CD4-positive, alpha-beta memory T cell (primary cell): Measurements from ENCODE around the gene RMND5A. TPM values are rescaled to one million over a fixed set of nuclear protein-coding genes. Genes with fewer than 3 reads are reported as not detected.

Experiments
- CTCF ChIA-PET: fragments of 350-600 bp; sonication (Branson Sonifier 250); formaldehyde crosslinking; loops from one replicate; lab custom pipeline; 2021; ENCODE audit warnings: inconsistent platforms; ENCODE audit not compliant: partially characterized antibody; lab: Charles Lee
- POLR2A ChIA-PET: fragments of 350-600 bp; sonication (Branson Sonifier 250); formaldehyde crosslinking; loops from one replicate; lab custom pipeline; 2021; ENCODE audit not compliant: partially characterized antibody; lab: Charles Lee
- DNase-seq, 5 donors: peaks; one replicate each; pipeline versions ENCODE4 v3.0.0 to v3.0.0-alpha.2; 2020 to 2022; ENCODE audit warnings: mixed read lengths in 1 of 5
- H3K27ac ChIP-seq: one replicate; pipeline ENCODE4 v1.7.0; 2013; ENCODE audit warnings: low read depth, low read length
- H3K27me3 ChIP-seq: 2 replicates; pipeline ENCODE4 v1.7.0; 2013; ENCODE audit warnings: mild to moderate bottlenecking, low read length, moderate library complexity; ENCODE audit not compliant: insufficient read depth
- H3K36me3 ChIP-seq: 2 replicates; pipeline ENCODE4 v1.7.0; 2013; ENCODE audit warnings: mild to moderate bottlenecking, low read length, moderate library complexity; ENCODE audit not compliant: insufficient read depth
- H3K4me1 ChIP-seq: 2 replicates; pipeline ENCODE4 v1.7.0; 2013; ENCODE audit warnings: mild to moderate bottlenecking, low read length, moderate library complexity; ENCODE audit not compliant: insufficient read depth
- H3K4me3 ChIP-seq, 2 donors: one replicate each; pipeline ENCODE4 v1.7.0; 2013; ENCODE audit warnings: low read length in 2 of 2, mild to moderate bottlenecking in 1 of 2
- H3K9me3 ChIP-seq, 2 donors: one replicate each; pipeline ENCODE4 v1.7.0; 2013; ENCODE audit warnings: low read length in 2 of 2, control low read depth in 1 of 2; ENCODE audit not compliant: control insufficient read depth in 1 of 2
- H3K27ac Mint-ChIP-seq, 7 donors: one replicate each; pipeline ENCODE4 v1.8.0; 2020 to 2021; ENCODE audit warnings: mixed read lengths in 7 of 7, mild to moderate bottlenecking in 6 of 7, inconsistent platforms in 3 of 7, moderate library complexity in 3 of 7
- H3K27me3 Mint-ChIP-seq, 2 donors: one replicate each; pipeline ENCODE4 v1.8.0; 2020 to 2021; ENCODE audit warnings: mixed read lengths in 2 of 2
- H3K36me3 Mint-ChIP-seq, 2 donors: one replicate each; pipeline ENCODE4 v1.8.0; 2020 to 2021; ENCODE audit warnings: mixed read lengths in 2 of 2, inconsistent platforms in 1 of 2, mild to moderate bottlenecking in 1 of 2
- H3K4me1 Mint-ChIP-seq, 4 donors: one replicate each; pipeline ENCODE4 v1.8.0; 2020 to 2021; ENCODE audit warnings: mixed read lengths in 4 of 4, mild to moderate bottlenecking in 1 of 4
- H3K4me3 Mint-ChIP-seq, 8 donors: one replicate each; pipeline ENCODE4 v1.8.0; 2020 to 2021; ENCODE audit warnings: mixed read lengths in 8 of 8, mild to moderate bottlenecking in 7 of 8, moderate library complexity in 6 of 8, inconsistent platforms in 3 of 8
- H3K9me3 Mint-ChIP-seq, 8 donors: one replicate each; pipeline ENCODE4 v1.8.0; 2020 to 2021; ENCODE audit warnings: mixed read lengths in 8 of 8, mild to moderate bottlenecking in 5 of 8, inconsistent platforms in 3 of 8, moderate library complexity in 1 of 8
- intact Hi-C: fragments of 100-400 bp; cut with micrococcal nuclease; formaldehyde crosslinking; loops from one replicate; pipeline ENCODE4 v1.15.1; 2023
- polyA plus RNA-seq, 2 donors: library from polyadenylated mRNA; unstranded; fragments of 300-500 nt; fragmentation: Illumina TruSeq; gene quantifications; one replicate each; pipeline ENCODE4 v1.2.3, GENCODE V29; 2021
- total RNA-seq, 2 experiments: library from RNA; stranded (reverse); gene quantifications; one replicate each; pipeline ENCODE4 v1.2.3, GENCODE V29; 2021

Gene RMND5A
- total and polyA plus RNA-seq, 4 experiments from 2014 or later: 11.0 to 37.4 (median 27.3) TPM

GRCh38 chr2:86750240-86750839, 30.2 kb downstream of the RMND5A start:
- ChIA-PET CTCF (no interaction called here), POLR2A (no interaction called here)
- no peak overlapping the region for H3K27ac ChIP-seq
- no peak overlapping the region for H3K4me3 ChIP-seq
- H3K4me1 ChIP-seq: peaks cover 15% of the 10 kb centered on the region
- DNase-seq: no peak
- no peaks in the 10 kb centered on the region for H3K27me3 Mint-ChIP-seq
- H3K9me3 Mint-ChIP-seq: peaks cover 0 to 16% (median 1%) of the 10 kb centered on the region in 8 donors
- H3K9me3 ChIP-seq: no peaks in the 10 kb centered on the region
- no peaks in the 10 kb centered on the region for H3K27me3 ChIP-seq
- H3K4me1 Mint-ChIP-seq: peaks cover 24 to 37% (median 32%) of the 10 kb centered on the region in 4 donors
- H3K36me3 ChIP-seq: peaks cover 14% of the 10 kb centered on the region
- H3K27ac Mint-ChIP-seq: peak overlapping the region in 1 of 7 donors; percentile 54
- no peak overlapping the region for H3K4me3 Mint-ChIP-seq
- intact Hi-C loops: no loop called here
- peaks cover 44 to 65% of the 10 kb centered on the region in 2 donors for H3K36me3 Mint-ChIP-seq

DNA sequence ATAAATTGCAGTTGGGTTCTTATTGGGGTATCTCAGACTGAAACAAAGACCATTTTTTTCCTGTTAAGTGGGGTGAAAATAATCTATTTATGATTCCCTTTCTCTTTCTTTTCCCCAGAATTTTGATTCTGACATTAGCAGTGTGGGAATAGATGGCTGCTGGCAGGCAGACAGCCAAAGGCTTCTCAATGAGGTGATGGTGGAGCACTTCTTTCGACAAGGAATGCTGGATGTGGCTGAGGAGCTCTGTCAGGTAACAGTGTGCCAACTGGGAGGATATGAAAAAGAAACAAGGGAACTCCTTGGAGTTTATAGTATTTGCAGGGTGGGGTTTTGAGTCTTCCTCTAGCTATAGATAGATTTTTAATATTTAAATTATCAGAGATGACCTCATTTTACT, 31.7 kb downstream of the RMND5A start:
- no peaks in the 10 kb centered on the region for H3K27me3 ChIP-seq
- DNase-seq: no peak
- H3K4me1 Mint-ChIP-seq: peaks cover 14 to 25% (median 23%) of the 10 kb centered on the region in 4 donors
- H3K4me1 ChIP-seq: peaks cover 3% of the 10 kb centered on the region
- H3K36me3 ChIP-seq: peaks cover 14% of the 10 kb centered on the region
- H3K36me3 Mint-ChIP-seq: peaks cover 55 to 74% of the 10 kb centered on the region in 2 donors
- intact Hi-C loops: no loop called here
- CTCF ChIA-PET: interaction anchor here (4.5 kb wide), 1 partner anchor 12 kb away, joined by 35 read pairs; no protein-coding TSS in a partner anchor
- H3K9me3 ChIP-seq: no peaks in the 10 kb centered on the region
- POLR2A ChIA-PET: no interaction called here
- no peak overlapping the region for H3K27ac ChIP-seq
- no peak overlapping the region for H3K4me3 ChIP-seq
- H3K27me3 Mint-ChIP-seq: no peaks in the 10 kb centered on the region
- H3K4me3 Mint-ChIP-seq: no peak overlapping the region
- no peak overlapping the region for H3K27ac Mint-ChIP-seq
- H3K9me3 Mint-ChIP-seq: peaks cover 0 to 16% (median 1%) of the 10 kb centered on the region in 8 donors

DNA sequence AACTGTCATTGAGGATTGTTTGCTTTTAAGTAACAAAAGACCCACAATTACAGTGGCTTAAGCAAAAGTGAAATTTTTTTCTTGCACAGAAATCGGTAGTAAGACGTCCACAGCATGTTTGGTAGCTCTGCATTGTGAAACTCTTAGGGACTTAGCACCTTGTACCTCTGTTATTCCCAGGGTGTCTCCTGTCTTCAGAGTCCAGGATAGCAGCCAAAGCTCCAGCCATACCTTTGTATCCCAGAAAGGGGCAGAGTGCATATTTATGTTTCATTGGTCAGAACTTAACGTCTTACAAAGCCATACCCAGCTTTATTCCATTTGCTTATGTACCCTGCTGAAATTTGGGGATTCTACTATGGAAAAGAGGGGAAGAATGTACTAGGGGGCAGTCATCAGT, 32.8 kb downstream of the RMND5A start:
- POLR2A ChIA-PET: interaction anchor here (0.7 kb wide), 1 partner anchor 236 kb away, joined by 3 read pairs; no protein-coding TSS in a partner anchor

DNA sequence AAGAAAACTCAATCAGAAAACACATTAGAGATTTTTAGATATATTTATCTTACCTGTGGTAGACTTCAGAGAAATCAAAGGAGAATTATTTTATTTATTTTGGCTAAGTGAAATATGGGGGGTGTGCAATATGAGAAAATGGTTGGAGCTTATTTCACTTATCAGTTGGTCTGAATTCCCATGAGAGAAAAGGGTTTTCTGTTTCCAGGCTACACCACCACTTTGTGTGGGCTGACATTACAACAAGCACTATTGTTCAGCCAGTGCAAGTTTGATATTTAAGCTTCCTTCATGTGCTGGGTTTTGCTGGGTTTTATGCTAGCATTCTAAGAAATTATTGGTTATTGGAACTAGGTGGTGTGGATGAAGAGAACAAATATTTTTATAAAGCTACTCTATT, 33.5 kb downstream of the RMND5A start:
- Histone ChIP-seq H3K4me1 (no peaks in the 10 kb centered on the region), H3K4me3 (no peak overlapping the region), H3K9me3 (no peaks in the 10 kb centered on the region), H3K36me3 (peaks cover 14% of the 10 kb centered on the region), H3K27ac (no peak overlapping the region), H3K27me3 (no peaks in the 10 kb centered on the region)
- Mint-ChIP-seq H3K36me3 (peaks cover 59 to 77% of the 10 kb centered on the region in 2 donors), H3K27ac (no peak overlapping the region), H3K27me3 (no peaks in the 10 kb centered on the region), H3K9me3 (peaks cover 0 to 16% (median 1%) of the 10 kb centered on the region in 8 donors), H3K4me3 (no peak overlapping the region), H3K4me1 (peaks cover 13 to 26% (median 24%) of the 10 kb centered on the region in 4 donors)
- DNase-seq: no peak
- POLR2A ChIA-PET: no interaction called here
- CTCF ChIA-PET: interaction anchor here (4.5 kb wide), 1 partner anchor 10 kb away, joined by 35 read pairs; no protein-coding TSS in a partner anchor
- intact Hi-C loops: no loop called here

More for the DNA sequence above, 32.8 kb downstream of the RMND5A start:
- Histone ChIP-seq H3K27ac (no peak overlapping the region), H3K9me3 (no peaks in the 10 kb centered on the region), H3K36me3 (peaks cover 14% of the 10 kb centered on the region), H3K4me1 (no peaks in the 10 kb centered on the region), H3K4me3 (no peak overlapping the region), H3K27me3 (no peaks in the 10 kb centered on the region)
- Mint-ChIP-seq H3K36me3 (peaks cover 59 to 74% of the 10 kb centered on the region in 2 donors), H3K4me3 (no peak overlapping the region), H3K27me3 (no peaks in the 10 kb centered on the region), H3K27ac (no peak overlapping the region), H3K4me1 (peaks cover 11 to 24% (median 21%) of the 10 kb centered on the region in 4 donors), H3K9me3 (peaks cover 0 to 16% (median 1%) of the 10 kb centered on the region in 8 donors)
- DNase-seq: no peak
- CTCF ChIA-PET: interaction anchor here (4.5 kb wide), 1 partner anchor 11 kb away, joined by 35 read pairs; no protein-coding TSS in a partner anchor
- intact Hi-C loops: no loop called here

DNA sequence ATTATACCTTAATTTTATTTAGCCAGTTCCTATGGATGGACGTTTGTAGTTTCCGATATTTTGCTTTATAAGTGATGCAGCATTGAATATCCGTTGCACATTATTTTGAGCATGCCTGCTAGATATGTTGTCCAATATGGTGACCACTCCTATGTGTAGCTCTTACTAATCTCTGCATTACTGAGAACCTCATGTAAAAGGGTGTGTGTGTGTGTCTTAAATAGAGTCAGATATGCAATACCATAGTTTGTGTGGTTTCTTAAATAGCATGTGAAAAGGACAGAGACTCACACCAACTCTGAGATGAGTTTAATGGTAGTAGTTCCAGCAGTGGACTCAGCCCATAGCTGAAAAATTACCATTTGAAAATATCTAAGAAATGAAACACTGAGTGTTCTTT, 38.3 kb downstream of the RMND5A start:
- POLR2A ChIA-PET: no interaction called here
- Histone ChIP-seq H3K4me3 (no peak overlapping the region), H3K9me3 (no peaks in the 10 kb centered on the region), H3K36me3 (peaks cover 9% of the 10 kb centered on the region), H3K27me3 (no peaks in the 10 kb centered on the region), H3K27ac (no peak overlapping the region), H3K4me1 (no peaks in the 10 kb centered on the region)
- H3K9me3 Mint-ChIP-seq: no peaks in the 10 kb centered on the region
- CTCF ChIA-PET: no interaction called here
- peaks cover 19 to 26% (median 22%) of the 10 kb centered on the region in 4 donors for H3K4me1 Mint-ChIP-seq
- peak overlapping the region in 2 of 7 donors; percentile 2 to 58 for H3K27ac Mint-ChIP-seq
- intact Hi-C loops: no loop called here
- no peak for DNase-seq
- H3K36me3 Mint-ChIP-seq: peaks cover 27 to 54% of the 10 kb centered on the region in 2 donors
- H3K4me3 Mint-ChIP-seq: no peak overlapping the region
- H3K27me3 Mint-ChIP-seq: no peaks in the 10 kb centered on the region

GRCh38 chr2:86760371-86760770, 40.3 kb downstream of the RMND5A start:
- ChIA-PET CTCF (interaction anchor here (2.2 kb wide), 1 partner anchor 242 kb away, joined by 7 read pairs; no protein-coding TSS in a partner anchor), POLR2A (no interaction called here)
- Histone ChIP-seq H3K27me3 (no peaks in the 10 kb centered on the region), H3K4me3 (no peak overlapping the region), H3K27ac (no peak overlapping the region), H3K9me3 (no peaks in the 10 kb centered on the region), H3K36me3 (peaks cover 1% of the 10 kb centered on the region), H3K4me1 (no peaks in the 10 kb centered on the region)
- peaks cover 24 to 45% of the 10 kb centered on the region in 2 donors for H3K36me3 Mint-ChIP-seq
- intact Hi-C loops: loop anchor here (10.0 kb wide), 1 partner anchor 246 kb away; no protein-coding TSS in a partner anchor
- no peaks in the 10 kb centered on the region for H3K27me3 Mint-ChIP-seq
- peaks cover 22 to 30% (median 26%) of the 10 kb centered on the region in 4 donors for H3K4me1 Mint-ChIP-seq
- peak overlapping the region in 1 of 7 donors; percentile 58 for H3K27ac Mint-ChIP-seq
- H3K4me3 Mint-ChIP-seq: no peak overlapping the region
- no peaks in the 10 kb centered on the region for H3K9me3 Mint-ChIP-seq
- no peak for DNase-seq

GRCh38 chr2:86764661-86765309, 44.7 kb downstream of the RMND5A start:
- H3K9me3 Mint-ChIP-seq: no peaks in the 10 kb centered on the region
- H3K4me3 Mint-ChIP-seq: no peak overlapping the region
- Histone ChIP-seq H3K4me1 (no peaks in the 10 kb centered on the region), H3K27ac (no peak overlapping the region), H3K9me3 (no peaks in the 10 kb centered on the region), H3K27me3 (no peaks in the 10 kb centered on the region), H3K4me3 (no peak overlapping the region), H3K36me3 (peaks cover 10% of the 10 kb centered on the region)
- ChIA-PET CTCF (interaction anchor here (0.5 to 5.1 kb wide), 10 partner anchors 12 to 1510 kb away, joined by 3 to 35 read pairs (median 4); no protein-coding TSS in a partner anchor), POLR2A (no interaction called here)
- no peaks in the 10 kb centered on the region for H3K27me3 Mint-ChIP-seq
- H3K27ac Mint-ChIP-seq: peak overlapping the region in 4 of 7 donors; percentile 0 to 43 (median 28)
- peak in 4 of 5 donors; percentile 17 to 27 (median 23) for DNase-seq
- intact Hi-C loops: loop anchor here (10.0 kb wide), 1 partner anchor 250 kb away; no protein-coding TSS in a partner anchor
- peaks cover 12 to 19% (median 13%) of the 10 kb centered on the region in 4 donors for H3K4me1 Mint-ChIP-seq
- peaks cover 29 to 52% of the 10 kb centered on the region in 2 donors for H3K36me3 Mint-ChIP-seq
